ENCODE data around the gene MRPL34. TPM values are rescaled to one million over a fixed set of nuclear protein-coding genes. Genes with fewer than 3 reads are reported as not detected.
A peak's percentile ranks its signal among the peaks of the same experiment; 100 is the strongest.

The MRPL34 gene
- 10 to 100 TPM; 91.1 to 97.2 (median 92.8) TPM for total RNA-seq

DNA sequence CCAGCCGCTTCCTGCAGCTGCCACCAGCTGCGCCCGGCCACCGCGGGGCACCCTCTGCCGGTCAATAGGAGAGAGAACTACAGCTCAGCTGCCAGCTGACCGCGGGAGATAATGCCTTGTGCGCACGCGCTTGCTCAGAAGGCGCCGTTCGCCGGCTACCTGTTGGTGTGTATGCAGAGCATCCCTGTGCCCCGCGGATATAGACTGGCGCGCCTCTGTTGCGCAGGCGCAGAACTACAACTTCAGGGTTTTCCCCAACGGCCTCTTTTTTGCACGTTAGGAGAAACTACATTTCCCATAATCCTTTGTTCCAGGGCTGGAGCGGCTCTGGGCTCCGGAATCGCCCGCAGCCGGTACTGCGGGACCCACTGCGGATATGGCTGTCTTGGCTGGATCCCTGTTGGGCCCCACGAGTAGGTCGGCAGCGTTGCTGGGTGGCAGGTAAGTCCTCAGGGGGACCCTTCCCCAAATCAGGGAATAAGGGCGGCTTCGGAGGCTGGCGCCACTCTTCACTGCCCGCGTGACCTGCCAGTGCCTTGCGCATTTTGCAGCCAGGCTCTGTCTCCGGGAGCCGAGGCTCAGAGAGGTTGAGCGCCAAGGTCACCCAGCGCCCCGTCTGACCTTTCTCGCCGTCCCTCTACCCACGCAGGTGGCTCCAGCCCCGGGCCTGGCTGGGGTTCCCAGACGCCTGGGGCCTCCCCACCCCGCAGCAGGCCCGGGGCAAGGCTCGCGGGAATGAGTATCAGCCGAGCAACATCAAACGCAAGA, at the start of gene MRPL34:
Gene MRPL34 (plus strand): TSS at position 356 of the 768 bp plus-strand sequence. CDS start 21 bp downstream, at position 377.
- peak; percentile 95 for DNase-seq
- TF ChIP-seq, protein P1, sequence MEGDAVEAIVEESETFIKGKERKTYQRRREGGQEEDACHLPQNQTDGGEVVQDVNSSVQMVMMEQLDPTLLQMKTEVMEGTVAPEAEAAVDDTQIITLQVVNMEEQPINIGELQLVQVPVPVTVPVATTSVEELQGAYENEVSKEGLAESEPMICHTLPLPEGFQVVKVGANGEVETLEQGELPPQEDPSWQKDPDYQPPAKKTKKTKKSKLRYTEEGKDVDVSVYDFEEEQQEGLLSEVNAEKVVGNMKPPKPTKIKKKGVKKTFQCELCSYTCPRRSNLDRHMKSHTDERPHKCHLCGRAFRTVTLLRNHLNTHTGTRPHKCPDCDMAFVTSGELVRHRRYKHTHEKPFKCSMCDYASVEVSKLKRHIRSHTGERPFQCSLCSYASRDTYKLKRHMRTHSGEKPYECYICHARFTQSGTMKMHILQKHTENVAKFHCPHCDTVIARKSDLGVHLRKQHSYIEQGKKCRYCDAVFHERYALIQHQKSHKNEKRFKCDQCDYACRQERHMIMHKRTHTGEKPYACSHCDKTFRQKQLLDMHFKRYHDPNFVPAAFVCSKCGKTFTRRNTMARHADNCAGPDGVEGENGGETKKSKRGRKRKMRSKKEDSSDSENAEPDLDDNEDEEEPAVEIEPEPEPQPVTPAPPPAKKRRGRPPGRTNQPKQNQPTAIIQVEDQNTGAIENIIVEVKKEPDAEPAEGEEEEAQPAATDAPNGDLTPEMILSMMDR (IDR thresholded peaks at IDR 0.05), result peak; percentile 66 to 92 (median 88)
- TF ChIP-seq POLR2A (IDR thresholded peaks at IDR 0.05), result peak in 3 of 4 donors; percentile 33 to 76 (median 67)
- intact Hi-C loops (cut with DNase I), result no loop called here
- Histone ChIP-seq H3K27me3 (no peaks in the 10 kb centered on the region), H3K4me1 (peaks cover 32 to 84% (median 48%) of the 10 kb centered on the region in 3 donors), H3K9me3 (no peaks in the 10 kb centered on the region), H3K36me3 (peaks cover 0 to 8% (median 0%) of the 10 kb centered on the region in 3 donors), H3K27ac (peak within 1 kb of the TSS; percentile 84 to 94 (median 90)), H3K4me3 (peak within 1 kb of the TSS; percentile 46 to 75 (median 66))
- 0% methylated on average over 1 to 7 of the region's 55 CpGs for WGBS, 2 donors

DNA sequence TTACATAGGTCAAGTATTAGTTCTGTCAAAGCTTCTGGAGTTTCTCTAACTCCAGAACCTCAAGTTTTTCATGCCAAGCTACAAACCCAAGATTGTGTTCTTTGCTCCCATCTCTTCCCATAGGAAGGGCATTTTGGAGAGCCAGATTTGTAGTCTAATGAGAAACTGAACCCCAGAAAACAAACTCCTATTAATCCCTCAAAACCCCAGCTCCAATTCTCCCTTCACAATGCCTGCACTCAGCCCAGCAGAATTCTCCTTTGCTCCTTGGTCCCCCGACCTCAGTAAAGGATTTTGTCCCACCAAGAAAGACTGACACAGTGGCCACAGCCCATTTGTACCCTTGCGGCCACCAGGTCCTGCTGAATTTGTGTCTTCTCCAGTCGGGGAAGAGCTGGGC, 49.5 kb upstream of the MRPL34 start:
- WGBS, 2 donors, result 65 to 68% methylated on average over 2 of the region's 3 CpGs
- no peak overlapping the region for H3K27ac ChIP-seq
- DNase-seq, result no peak
- H3K36me3 ChIP-seq, result no peaks in the 10 kb centered on the region
- no peak overlapping the region for H3K4me3 ChIP-seq
- intact Hi-C loops (cut with DNase I), result no loop called here
- no peak for TF ChIP-seq POLR2A (IDR thresholded peaks at IDR 0.05)
- TF ChIP-seq, protein P1 (IDR thresholded peaks at IDR 0.05), result no peak
- H3K9me3 ChIP-seq, result peaks cover 0 to 9% (median 0%) of the 10 kb centered on the region in 3 donors
- H3K27me3 ChIP-seq, result no peaks in the 10 kb centered on the region
- peaks cover 0 to 7% (median 0%) of the 10 kb centered on the region in 3 donors for H3K4me1 ChIP-seq

DNA sequence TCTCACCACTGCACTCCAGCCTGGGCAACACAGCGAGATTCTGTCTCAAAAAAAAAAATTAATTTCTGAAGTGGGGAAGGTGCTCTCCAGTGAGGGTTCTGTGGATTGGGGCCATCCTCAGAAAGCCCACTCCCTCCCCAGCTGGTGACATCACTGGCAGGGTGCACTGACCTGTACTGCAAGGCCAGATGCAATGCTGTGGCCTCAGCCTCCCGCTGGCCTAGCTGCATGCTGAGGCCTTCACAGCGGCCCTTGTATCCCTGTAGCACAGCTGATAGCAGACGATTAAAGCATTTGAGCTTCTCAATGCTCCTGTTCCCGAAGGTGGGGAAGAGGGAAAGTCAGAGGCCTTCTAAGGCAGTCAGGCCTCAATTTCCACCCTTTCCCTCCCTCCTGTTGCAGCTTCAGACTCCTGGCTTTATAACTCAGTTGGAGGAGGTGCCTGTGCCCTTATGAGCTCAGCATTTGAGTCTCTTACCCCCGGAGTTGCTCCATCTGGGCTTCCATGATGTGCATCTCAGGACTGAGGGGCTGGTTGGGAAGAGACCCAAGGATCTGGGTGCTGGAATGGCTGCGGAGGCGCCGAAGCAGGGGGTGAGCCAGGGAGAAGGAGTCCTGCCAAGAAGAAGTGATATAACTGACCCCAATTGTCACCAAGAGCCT, 46.4 kb upstream of the MRPL34 start:
- Histone ChIP-seq H3K27me3 (no peaks in the 10 kb centered on the region), H3K4me1 (peaks cover 0 to 8% (median 0%) of the 10 kb centered on the region in 3 donors), H3K9me3 (peaks cover 0 to 9% (median 0%) of the 10 kb centered on the region in 3 donors), H3K27ac (no peak overlapping the region), H3K36me3 (no peaks in the 10 kb centered on the region), H3K4me3 (no peak overlapping the region)
- intact Hi-C loops (cut with DNase I), result no loop called here
- no peak for DNase-seq
- TF ChIP-seq, protein P1 (IDR thresholded peaks at IDR 0.05), result no peak
- TF ChIP-seq POLR2A (IDR thresholded peaks at IDR 0.05), result no peak
- WGBS, 2 donors, result 87 to 98% methylated on average over 5 to 8 of the region's 9 CpGs

DNA sequence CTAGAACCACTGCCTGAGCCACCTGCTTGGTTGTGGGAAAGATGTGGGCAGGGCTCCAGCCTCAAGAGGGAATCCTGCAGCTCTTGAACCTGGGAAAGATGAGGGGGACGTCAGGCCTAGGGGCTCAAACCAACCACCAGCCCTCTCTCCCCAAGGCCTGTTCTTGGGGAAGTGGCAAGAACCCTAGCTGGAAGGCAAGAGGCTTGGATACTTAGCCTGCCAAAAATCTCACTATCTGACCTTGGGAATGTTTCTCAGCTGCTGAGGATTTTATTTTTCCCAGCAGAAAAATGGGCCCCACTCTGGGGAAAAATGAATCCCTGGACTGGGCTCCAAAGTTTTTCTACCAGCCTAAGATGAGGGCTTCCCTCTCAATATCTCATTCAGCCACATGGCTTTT, 45.7 kb upstream of the MRPL34 start:
- Histone ChIP-seq H3K27me3 (no peaks in the 10 kb centered on the region), H3K4me1 (peaks cover 0 to 8% (median 0%) of the 10 kb centered on the region in 3 donors), H3K9me3 (peaks cover 0 to 9% (median 0%) of the 10 kb centered on the region in 3 donors), H3K27ac (no peak overlapping the region), H3K4me3 (no peak overlapping the region), H3K36me3 (no peaks in the 10 kb centered on the region)
- DNase-seq, result no peak
- TF ChIP-seq, protein P1 (IDR thresholded peaks at IDR 0.05), result no peak
- TF ChIP-seq POLR2A (IDR thresholded peaks at IDR 0.05), result no peak
- intact Hi-C loops (cut with DNase I), result no loop called here
- 80% methylated on average over 1 of the region's 1 CpG; no CpG with 5 or more reads in 1 of the 2 donors for WGBS, 2 donors

DNA sequence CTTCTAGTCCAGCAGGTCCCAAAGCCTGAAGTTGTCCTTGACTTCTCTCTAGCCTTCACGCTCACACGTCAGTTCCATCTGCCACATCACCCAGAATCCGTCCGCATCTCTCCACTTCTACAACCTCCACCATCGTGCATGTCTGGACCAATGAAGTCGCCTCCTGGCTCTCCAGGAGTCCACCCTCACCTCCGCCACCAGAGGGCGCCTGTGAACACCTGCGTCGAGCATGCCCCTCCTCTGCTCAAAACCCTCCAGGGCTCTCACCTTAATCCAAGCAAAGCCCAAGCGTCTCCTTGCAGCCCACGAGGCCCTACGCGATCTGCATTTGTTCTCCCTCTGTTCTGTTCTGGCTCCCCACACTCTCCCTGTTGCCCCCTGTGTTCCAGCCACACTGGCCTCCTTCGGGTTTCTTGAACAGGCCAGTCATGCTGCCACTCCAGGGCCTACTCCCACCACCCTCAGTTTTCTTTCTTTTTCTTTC, 44.8 kb upstream of the MRPL34 start:
- H3K27ac ChIP-seq, result no peak overlapping the region

More for the DNA sequence above, 44.8 kb upstream of the MRPL34 start:
- H3K4me3 ChIP-seq, result no peak overlapping the region
- TF ChIP-seq, protein P1 (IDR thresholded peaks at IDR 0.05), result peak; percentile 85 to 95 (median 90)
- TF ChIP-seq POLR2A (IDR thresholded peaks at IDR 0.05), result no peak
- peaks cover 0 to 12% (median 0%) of the 10 kb centered on the region in 3 donors for H3K4me1 ChIP-seq
- DNase-seq, result no peak
- H3K36me3 ChIP-seq, result no peaks in the 10 kb centered on the region
- H3K27me3 ChIP-seq, result no peaks in the 10 kb centered on the region
- peaks cover 0 to 9% (median 0%) of the 10 kb centered on the region in 3 donors for H3K9me3 ChIP-seq
- intact Hi-C loops (cut with DNase I), result no loop called here
- WGBS, 2 donors, result 7 to 17% methylated on average over 15 of the region's 15 CpGs

Data from esophagus squamous epithelium (tissue), 5 donors.